HepG2 (cell line): Measurements from ENCODE around the gene CIT. TPM values are rescaled to one million over a fixed set of nuclear protein-coding genes. Genes with fewer than 3 reads are reported as not detected.
A peak's percentile ranks its signal among the peaks of the same experiment; 100 is the strongest.

Experiments used
- ATAC-seq: fragments of 200-7000 bp; cut with Tn5 transposase; 3 replicates; pipeline ENCODE4 v1.9.1; 2020; ENCODE audit warnings: mild to moderate bottlenecking, moderate library complexity
- BruUV-seq: library from RNA; stranded (reverse); fragments of 400-500 nt; replicated peaks from 2 replicates; lab custom pipeline; 2021; lab: Mats Ljungman, UMichigan
- CTCF ChIA-PET: fragments of 300-600 bp; formaldehyde crosslinking; extraction: SDS; loops from one replicate; lab custom pipeline; 2021; ENCODE audit warnings: low total read pairs, inconsistent platforms, low intra/inter-chr PET ratio; lab: Yijun Ruan, JAX
- POLR2A ChIA-PET: fragments of 350-600 bp; sonication (Branson Sonifier 250); formaldehyde crosslinking; loops from one replicate; lab custom pipeline; 2020; ENCODE audit warnings: antibody characterized with exemption, inconsistent platforms; lab: Yijun Ruan, JAX
- DNase-seq: peaks from one replicate; pipeline ENCODE4 v3.0.0-alpha.2; 2015; ENCODE audit warnings: low spot score
- FAIRE-seq: peaks from 3 replicates; lab custom pipeline; 2011; peaks lifted over from hg19 to GRCh38; lab: Jason Lieb, UNC
- H2AFZ ChIP-seq: one replicate; pipeline ENCODE4 v1.6.1; 2011; ENCODE audit warnings: low read length, inconsistent platforms
- H3K27ac ChIP-seq: fragments of 300-600 bp; 3 replicates; pipeline ENCODE4 v1.8.0; 2011; ENCODE audit warnings: mixed run types, mild to moderate bottlenecking, mixed read lengths, low read length, inconsistent platforms; ENCODE audit not compliant: insufficient read depth; ENCODE audit errors: extremely low read length
- H3K27me3 ChIP-seq, 2 experiments: fragments of 200-600 bp in 1 of 2; 2 replicates in 1 of 2; 3 replicates in 1 of 2; pipeline versions ENCODE4 v1.6.0 to v1.8.0; 2011; ENCODE audit warnings: low read length in 2 of 2, mild to moderate bottlenecking in 2 of 2, moderate library complexity in 2 of 2, inconsistent platforms in 1 of 2; ENCODE audit not compliant: insufficient read depth in 2 of 2, control insufficient read depth in 1 of 2
- H3K36me3 ChIP-seq, 2 experiments: fragments of 200-600 bp in 1 of 2; replicated peaks in 1 of 2; 2 replicates in 1 of 2; 3 replicates in 1 of 2; pipeline versions ENCODE4 v1.5.1 to v1.8.0; 2011; ENCODE audit warnings: low read length in 2 of 2, inconsistent platforms in 1 of 2; ENCODE audit not compliant: insufficient read depth in 2 of 2, control insufficient read depth in 1 of 2
- H3K4me1 ChIP-seq: 2 replicates; pipeline ENCODE4 v1.5.1; 2012; ENCODE audit warnings: low read length, inconsistent platforms; ENCODE audit not compliant: insufficient read depth
- H3K4me2 ChIP-seq: 2 replicates; pipeline ENCODE4 v1.6.0; 2011; ENCODE audit warnings: low read depth, low read length, inconsistent platforms
- H3K4me3 ChIP-seq, 3 experiments: fragments of 200-600 bp in 1 of 3; sonication (generic), shearing (Covaris generic) in 1 of 3; replicated peaks in 1 of 3; 2 replicates each; pipeline ENCODE4 v1.5.1; 2011 to 2016; ENCODE audit warnings: low read length in 3 of 3, inconsistent platforms in 2 of 3, low read depth in 2 of 3, mild to moderate bottlenecking in 2 of 3, control low read depth in 1 of 3, mixed read lengths in 1 of 3; ENCODE audit not compliant: insufficient read depth in 1 of 3
- H3K79me2 ChIP-seq: one replicate; pipeline ENCODE4 v1.6.1; 2011; ENCODE audit warnings: low read length, inconsistent platforms; ENCODE audit not compliant: insufficient read depth
- H3K9ac ChIP-seq: 2 replicates; pipeline ENCODE4 v1.6.0; 2011; ENCODE audit warnings: mild to moderate bottlenecking, low read depth, low read length, inconsistent platforms; ENCODE audit not compliant: insufficient read depth
- H3K9me3 ChIP-seq: 2 replicates; pipeline ENCODE4 v1.5.1; 2012; ENCODE audit warnings: mild to moderate bottlenecking, low read length
- H4K20me1 ChIP-seq: 2 replicates; pipeline ENCODE4 v1.6.0; 2011; ENCODE audit warnings: inconsistent platforms, mild to moderate bottlenecking, low read length, moderate library complexity; ENCODE audit not compliant: insufficient read depth
- ESRRA ChIP-seq: sonication (generic); formaldehyde crosslinking; IDR thresholded peaks from 2 replicates; pipeline ENCODE4 v1.5.1; 2020; ENCODE audit warnings: mild to moderate bottlenecking, low read depth, missing genetic modification reagents
- GABPB1 ChIP-seq: IDR thresholded peaks from 2 replicates; pipeline ENCODE4 v1.6.1; 2016; ENCODE audit warnings: mild to moderate bottlenecking, missing genetic modification reagents, moderate library complexity, missing compliant biosample characterization
- GTF2F1 ChIP-seq: fragments of 150-350 bp; IDR thresholded peaks from 2 replicates; pipeline ENCODE4 v1.6.1; 2014; ENCODE audit warnings: low read length
- HOXD1 ChIP-seq: sonication (generic); formaldehyde crosslinking; IDR thresholded peaks from 2 replicates; pipeline ENCODE4 v1.5.0; 2020; ENCODE audit warnings: missing genetic modification reagents
- NCOA2 ChIP-seq: sonication (generic); formaldehyde crosslinking; IDR thresholded peaks from 2 replicates; pipeline ENCODE4 v1.8.0; 2022; ENCODE audit warnings: inconsistent platforms
- NFATC3 ChIP-seq: sonication (generic); formaldehyde crosslinking; IDR thresholded peaks from 2 replicates; pipeline ENCODE4 v1.5.1; 2020; ENCODE audit warnings: mild to moderate bottlenecking, missing genetic modification reagents
- PPARG ChIP-seq: conservative IDR thresholded peaks from 2 replicates; pipeline ENCODE4 v1.6.1; 2016; ENCODE audit warnings: missing biosample characterization, missing genetic modification reagents
- SIN3A ChIP-seq: IDR thresholded peaks from 2 replicates; pipeline ENCODE4 v1.6.1; 2011; ENCODE audit warnings: low read depth, mild to moderate bottlenecking, control low read depth, low read length, borderline replicate concordance
- TBX3 ChIP-seq: fragments of 450-650 bp; IDR thresholded peaks from 2 replicates; pipeline ENCODE4 v1.6.1; 2017; ENCODE audit warnings: antibody characterized with exemption, mild to moderate bottlenecking, inconsistent platforms, borderline replicate concordance
- ZBTB7B ChIP-seq: sonication (generic); formaldehyde crosslinking; IDR thresholded peaks from 2 replicates; pipeline ENCODE4 v1.4.0; 2020; ENCODE audit warnings: missing genetic modification reagents
- ZC3H13 ChIP-seq: sonication (generic); formaldehyde crosslinking; IDR thresholded peaks from 2 replicates; pipeline ENCODE4 v1.8.1; 2023; ENCODE audit warnings: mild to moderate bottlenecking, missing genetic modification reagents, moderate library complexity
- ZNF652 ChIP-seq: IDR thresholded peaks from 2 replicates; pipeline ENCODE4 v1.6.1; 2016; ENCODE audit warnings: low read depth, borderline replicate concordance
- WGBS: methylation state at CpG from one replicate; pipeline ENCODE4 v1.1.6; 2017; ENCODE audit warnings: low lambda C conversion rate; 5-methylcytosine and 5-hydroxymethylcytosine counted together
- in situ Hi-C: cut with HindIII; loops from 2 replicates; pipeline ENCODE4 v1.10.0; 2017; ENCODE audit warnings: low pct_unique_long_range_greater_than_20kb; ENCODE audit not compliant: extremely low pct_ligation_motif_present
- intact Hi-C: fragments of 100-400 bp; cut with micrococcal nuclease; formaldehyde crosslinking; loops from one replicate; pipeline ENCODE4 v1.10.0; 2022; ENCODE audit not compliant: unreplicated experiment
- polyA plus RNA-seq, 8 experiments: library from polyadenylated mRNA; depleted of rRNA in 3 of 8; stranded (reverse) in 7 of 8; unstranded in 1 of 8; fragments of >200 nt; fragmentation: Illumina TruSeq in 4 of 8; extraction: Trizol in 4 of 8; gene quantifications; 2 replicates each; pipeline versions ENCODE4 v1.2.1 to v1.2.3, GENCODE V29; 2011 to 2016; ENCODE audit warnings: low read depth in 4 of 8, missing spikeins in 1 of 8, mixed read lengths in 1 of 8; ENCODE audit not compliant: insufficient read depth in 1 of 8
- total RNA-seq, 5 experiments: library from RNA; depleted of rRNA; stranded (reverse); fragments of >200 nt; fragmentation: Illumina TruSeq; extraction: Trizol; gene quantifications; 2 replicates each; pipeline ENCODE4 v1.2.3, GENCODE V29; 2016; ENCODE audit warnings: low read depth in 1 of 5
- TF ChIP-seq, protein P1 (sequence below), 2 experiments: sonication (generic) in 1 of 2; formaldehyde crosslinking in 1 of 2; IDR thresholded peaks; 2 replicates each; pipeline versions ENCODE4 v1.4.0 to v1.6.1; 2016 to 2020; ENCODE audit warnings: borderline replicate concordance in 1 of 2, low read depth in 1 of 2, mild to moderate bottlenecking in 1 of 2, missing genetic modification reagents in 1 of 2
- TF ChIP-seq, protein P2 (sequence below): sonication (generic); formaldehyde crosslinking; IDR thresholded peaks from 2 replicates; pipeline ENCODE4 v1.4.0; 2020; ENCODE audit warnings: missing genetic modification reagents
- TF ChIP-seq, protein P3 (sequence below): sonication (generic); formaldehyde crosslinking; IDR thresholded peaks from 2 replicates; pipeline ENCODE4 v1.4.0; 2020; ENCODE audit warnings: missing genetic modification reagents

The CIT gene
- total and polyA plus RNA-seq, 2 of the 13 experiments (the other 11 are each of a cell fraction or from before 2014, with no cell fraction given), result 7.7 to 11.7 TPM

DNA sequence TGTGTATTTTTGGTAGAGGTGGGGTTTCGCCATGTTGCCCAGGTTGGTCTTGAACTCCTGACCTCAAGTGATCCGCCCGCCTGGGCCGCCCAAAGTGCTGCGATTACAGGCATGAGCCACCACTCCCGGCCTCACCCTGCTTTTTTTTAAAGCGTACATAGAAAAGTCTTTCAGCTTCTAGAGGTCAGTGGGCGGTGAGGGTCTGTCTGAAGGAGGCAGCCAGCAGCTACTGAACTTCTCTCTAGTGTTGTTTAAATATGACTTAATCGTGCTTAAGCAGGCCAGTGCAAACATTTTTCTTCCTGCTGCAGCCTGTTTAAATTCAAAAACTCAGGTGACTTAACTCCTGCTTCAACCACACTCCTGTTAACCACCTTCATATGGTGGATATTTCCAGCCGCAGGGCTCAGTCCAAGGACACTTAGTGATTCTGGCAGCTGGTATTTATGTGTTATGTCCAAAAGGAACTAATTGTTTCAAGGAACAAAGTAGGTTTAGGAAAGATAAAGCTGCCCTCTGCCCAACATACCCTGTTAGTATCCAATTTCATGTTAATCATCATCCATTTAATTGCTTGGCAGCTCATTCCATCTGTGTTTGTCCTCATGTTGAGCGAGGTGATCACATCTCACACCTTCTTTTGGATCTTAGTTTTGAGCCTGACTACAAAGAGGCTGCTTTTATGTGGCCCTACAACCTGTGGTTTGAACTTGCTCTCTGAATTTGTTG is 207.2 kb downstream of the CIT start:
- Histone ChIP-seq H3K36me3 (peaks cover 17 to 43% of the 10 kb centered on the region in 2 experiments), H3K9ac (peak overlapping the region; percentile 53), H3K79me2 (peaks cover 13% of the 10 kb centered on the region), H3K27ac (peak overlapping the region; percentile 83), H4K20me1 (peaks cover 12% of the 10 kb centered on the region), H3K9me3 (no peaks in the 10 kb centered on the region), H3K4me2 (peak overlapping the region; percentile 65), H3K27me3 (no peaks in the 10 kb centered on the region; a peak in 1 of 5 replicates), H3K4me3 (peak overlapping the region in 2 of 3 experiments; percentile 25 to 91; a peak in 3 of 6 replicates), H3K4me1 (peaks cover 37% of the 10 kb centered on the region), H2AFZ (no peak overlapping the region)
- ATAC-seq, result peak; percentile 23
- CTCF ChIA-PET, result no interaction called here
- peak; percentile 67 for FAIRE-seq
- peak; percentile 83 for DNase-seq
- WGBS, result 5% methylated on average over 11 of the region's 11 CpGs
- POLR2A ChIA-PET, result interaction anchor here (1.1 to 4.0 kb wide), 3 partner anchors 13 to 25 kb away, joined by 4 to 40 read pairs (median 5); no protein-coding TSS in a partner anchor
- intact Hi-C loops, result no loop called here
- TSS peak; percentile 32 for BruUV-seq
- in situ Hi-C loops, result no loop called here
- peak; percentile 57; the same call in 1 of the 2 replicates for TF ChIP-seq ZC3H13 (CRISPR knock-in tag)
- TF ChIP-seq, protein P1, sequence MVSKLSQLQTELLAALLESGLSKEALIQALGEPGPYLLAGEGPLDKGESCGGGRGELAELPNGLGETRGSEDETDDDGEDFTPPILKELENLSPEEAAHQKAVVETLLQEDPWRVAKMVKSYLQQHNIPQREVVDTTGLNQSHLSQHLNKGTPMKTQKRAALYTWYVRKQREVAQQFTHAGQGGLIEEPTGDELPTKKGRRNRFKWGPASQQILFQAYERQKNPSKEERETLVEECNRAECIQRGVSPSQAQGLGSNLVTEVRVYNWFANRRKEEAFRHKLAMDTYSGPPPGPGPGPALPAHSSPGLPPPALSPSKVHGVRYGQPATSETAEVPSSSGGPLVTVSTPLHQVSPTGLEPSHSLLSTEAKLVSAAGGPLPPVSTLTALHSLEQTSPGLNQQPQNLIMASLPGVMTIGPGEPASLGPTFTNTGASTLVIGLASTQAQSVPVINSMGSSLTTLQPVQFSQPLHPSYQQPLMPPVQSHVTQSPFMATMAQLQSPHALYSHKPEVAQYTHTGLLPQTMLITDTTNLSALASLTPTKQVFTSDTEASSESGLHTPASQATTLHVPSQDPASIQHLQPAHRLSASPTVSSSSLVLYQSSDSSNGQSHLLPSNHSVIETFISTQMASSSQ (IDR thresholded peaks at IDR 0.05; ENCODE audit: low read depth), result peak; percentile 84
- TF ChIP-seq, protein P1 (CRISPR knock-in tag; IDR thresholded peaks at IDR 0.05; ENCODE audit: borderline replicate concordance), result peak; percentile 75; the same call in 1 of the 2 replicates
- TF ChIP-seq TBX3, result peak; percentile 83
- TF ChIP-seq, protein P2, sequence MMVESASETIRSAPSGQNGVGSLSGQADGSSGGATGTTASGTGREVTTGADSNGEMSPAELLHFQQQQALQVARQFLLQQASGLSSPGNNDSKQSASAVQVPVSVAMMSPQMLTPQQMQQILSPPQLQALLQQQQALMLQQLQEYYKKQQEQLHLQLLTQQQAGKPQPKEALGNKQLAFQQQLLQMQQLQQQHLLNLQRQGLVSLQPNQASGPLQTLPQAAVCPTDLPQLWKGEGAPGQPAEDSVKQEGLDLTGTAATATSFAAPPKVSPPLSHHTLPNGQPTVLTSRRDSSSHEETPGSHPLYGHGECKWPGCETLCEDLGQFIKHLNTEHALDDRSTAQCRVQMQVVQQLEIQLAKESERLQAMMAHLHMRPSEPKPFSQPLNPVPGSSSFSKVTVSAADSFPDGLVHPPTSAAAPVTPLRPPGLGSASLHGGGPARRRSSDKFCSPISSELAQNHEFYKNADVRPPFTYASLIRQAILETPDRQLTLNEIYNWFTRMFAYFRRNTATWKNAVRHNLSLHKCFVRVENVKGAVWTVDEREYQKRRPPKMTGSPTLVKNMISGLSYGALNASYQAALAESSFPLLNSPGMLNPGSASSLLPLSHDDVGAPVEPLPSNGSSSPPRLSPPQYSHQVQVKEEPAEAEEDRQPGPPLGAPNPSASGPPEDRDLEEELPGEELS (CRISPR knock-in tag), result peak; percentile 33; the same call in 1 of the 2 replicates
- TF ChIP-seq, protein P3, sequence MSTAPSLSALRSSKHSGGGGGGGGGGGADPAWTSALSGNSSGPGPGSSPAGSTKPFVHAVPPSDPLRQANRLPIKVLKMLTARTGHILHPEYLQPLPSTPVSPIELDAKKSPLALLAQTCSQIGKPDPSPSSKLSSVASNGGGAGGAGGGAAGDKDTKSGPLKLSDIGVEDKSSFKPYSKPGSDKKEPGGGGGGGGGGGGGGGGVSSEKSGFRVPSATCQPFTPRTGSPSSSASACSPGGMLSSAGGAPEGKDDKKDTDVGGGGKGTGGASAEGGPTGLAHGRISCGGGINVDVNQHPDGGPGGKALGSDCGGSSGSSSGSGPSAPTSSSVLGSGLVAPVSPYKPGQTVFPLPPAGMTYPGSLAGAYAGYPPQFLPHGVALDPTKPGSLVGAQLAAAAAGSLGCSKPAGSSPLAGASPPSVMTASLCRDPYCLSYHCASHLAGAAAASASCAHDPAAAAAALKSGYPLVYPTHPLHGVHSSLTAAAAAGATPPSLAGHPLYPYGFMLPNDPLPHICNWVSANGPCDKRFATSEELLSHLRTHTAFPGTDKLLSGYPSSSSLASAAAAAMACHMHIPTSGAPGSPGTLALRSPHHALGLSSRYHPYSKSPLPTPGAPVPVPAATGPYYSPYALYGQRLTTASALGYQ (CRISPR knock-in tag), result peak; percentile 43; the same call in 1 of the 2 replicates
- TF ChIP-seq GABPB1 (CRISPR knock-in tag), result peak; percentile 30; the same call in 1 of the 2 replicates
- TF ChIP-seq HOXD1 (CRISPR knock-in tag), result 0 out of 2 replicates have a peak, but pooled peaks have one; percentile 9
- 0 out of 2 replicates have a peak, but pooled peaks have one; percentile 18 for TF ChIP-seq ZBTB7B
- TF ChIP-seq NFATC3 (CRISPR knock-in tag), result no peak
- TF ChIP-seq ESRRA (CRISPR knock-in tag), result 0 out of 2 replicates have a peak, but pooled peaks have one; percentile 41
- TF ChIP-seq NCOA2, result peak; percentile 65; the same call in 1 of the 2 replicates
- peak; percentile 86 for TF ChIP-seq PPARG (CRISPR knock-in tag)
- TF ChIP-seq GTF2F1, result no peak
- peak; percentile 87 for TF ChIP-seq ZNF652 (CRISPR knock-in tag)
- TF ChIP-seq SIN3A, result no peak
